GM18861 (cell line): ENCODE results near the gene PRKG1.

Experiments
- ATAC-seq: cut with Tn5 transposase; IDR thresholded peaks from one replicate; pipeline ENCODE4 v1.9.1; 2021; ENCODE audit not compliant: unreplicated experiment

Gene PRKG1

DNA sequence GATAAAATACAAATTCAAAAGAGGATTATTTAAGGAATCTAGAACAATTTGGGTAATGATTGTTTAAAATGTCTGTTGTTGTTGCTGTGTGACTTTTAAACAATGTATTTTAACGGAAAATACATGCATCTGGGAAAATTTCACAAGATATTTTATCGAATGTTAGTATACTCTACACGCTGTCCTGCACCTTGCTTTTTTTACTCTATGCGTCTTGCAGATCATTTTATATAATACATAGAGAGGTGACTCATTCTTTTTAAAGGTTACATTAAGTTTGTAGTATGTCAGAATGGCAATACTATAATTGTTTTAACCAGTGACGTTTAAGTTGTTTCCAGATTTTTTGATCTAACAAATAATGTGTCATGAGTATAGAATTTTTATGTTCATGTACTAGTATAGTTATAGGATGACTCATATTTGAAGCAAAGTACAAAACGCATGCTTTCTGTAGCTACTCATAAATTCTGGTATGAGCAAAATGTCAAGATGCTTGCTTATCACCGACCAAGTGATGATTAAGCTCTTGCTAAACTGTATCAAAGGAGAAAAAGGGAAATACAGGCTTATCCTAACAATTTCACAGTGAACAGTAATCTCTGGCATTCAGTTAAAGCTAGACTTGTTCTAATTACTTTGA lies 1244.7 kb downstream of the PRKG1 start:
- ATAC-seq, result no peak

- no peak for ATAC-seq
Observed at GRCh38 chr10:52319926-52320325, 1245.6 kb downstream of the PRKG1 start.

- ATAC-seq, result no peak
Observed at GRCh38 chr10:52322323-52322722, 1248.0 kb downstream of the PRKG1 start.

GRCh38 chr10:52322936-52323335 lies 1248.6 kb downstream of the PRKG1 start:
- no peak for ATAC-seq

DNA sequence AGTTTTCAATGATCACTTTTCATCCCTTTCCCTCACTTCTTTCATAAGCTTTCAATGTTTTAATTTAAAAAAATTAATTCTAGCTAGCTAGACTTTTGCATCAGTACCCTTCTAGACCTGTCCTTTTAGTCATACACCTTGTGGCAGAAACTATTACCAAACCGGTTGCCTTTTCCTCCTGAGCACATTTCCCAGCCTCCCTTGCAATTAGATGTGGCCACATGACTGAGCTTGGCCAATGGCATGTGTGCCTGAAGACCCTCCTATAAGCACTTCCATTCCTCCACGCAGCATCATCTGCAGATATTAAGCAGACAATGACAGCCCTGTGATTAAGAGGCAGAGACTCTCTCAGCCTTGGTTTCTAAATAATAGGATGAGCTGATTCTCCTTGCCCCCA lies 1252.1 kb downstream of the PRKG1 start:
- no peak for ATAC-seq

GRCh38 chr10:52331638-52332364 lies 1257.5 kb downstream of the PRKG1 start:
- ATAC-seq, result no peak

GRCh38 chr10:52332815-52333214 lies 1258.5 kb downstream of the PRKG1 start:
- ATAC-seq, result no peak

DNA sequence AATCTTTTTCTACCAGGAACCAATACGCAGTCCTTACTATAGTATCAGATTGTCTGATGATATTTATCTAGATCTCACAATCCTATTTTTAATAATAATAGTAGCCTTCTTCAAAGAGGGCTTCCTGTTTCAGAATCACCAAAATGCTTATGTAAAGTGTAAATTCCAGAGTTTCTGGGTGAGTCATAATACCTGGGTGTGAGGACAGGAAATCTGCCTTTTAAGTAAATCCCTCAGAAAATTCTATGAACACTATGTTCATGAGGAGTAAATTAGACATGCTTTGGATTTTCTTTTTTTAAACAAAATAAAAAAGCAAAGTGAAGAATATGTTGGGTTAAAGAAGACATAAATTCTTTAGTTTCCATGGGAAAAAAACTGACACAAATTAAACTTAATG lies 1260.3 kb downstream of the PRKG1 start:
- no peak for ATAC-seq

DNA sequence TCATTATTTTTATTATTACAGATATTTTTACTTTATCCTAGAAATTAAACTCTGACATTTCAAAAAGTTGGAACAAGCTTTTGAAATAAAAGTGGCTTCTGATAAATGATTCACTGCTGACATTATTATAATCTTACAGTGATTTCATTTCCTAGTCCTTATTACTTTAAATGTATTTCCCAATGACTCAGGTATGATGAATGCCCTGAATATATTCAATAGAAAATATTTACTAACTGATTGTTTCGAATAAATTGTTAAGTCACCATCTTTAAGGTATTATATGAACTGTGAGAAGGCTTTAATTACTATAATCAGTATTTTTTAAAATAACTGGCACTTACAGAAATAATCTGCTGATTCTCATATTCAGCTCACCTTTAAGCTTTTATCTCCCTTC lies 1261.4 kb downstream of the PRKG1 start:
- ATAC-seq, result no peak

- ATAC-seq, result no peak
Observed at GRCh38 chr10:52337225-52337624, 1262.9 kb downstream of the PRKG1 start.

- ATAC-seq, result no peak
Observed at GRCh38 chr10:52343439-52343838, 1269.2 kb downstream of the PRKG1 start.

DNA sequence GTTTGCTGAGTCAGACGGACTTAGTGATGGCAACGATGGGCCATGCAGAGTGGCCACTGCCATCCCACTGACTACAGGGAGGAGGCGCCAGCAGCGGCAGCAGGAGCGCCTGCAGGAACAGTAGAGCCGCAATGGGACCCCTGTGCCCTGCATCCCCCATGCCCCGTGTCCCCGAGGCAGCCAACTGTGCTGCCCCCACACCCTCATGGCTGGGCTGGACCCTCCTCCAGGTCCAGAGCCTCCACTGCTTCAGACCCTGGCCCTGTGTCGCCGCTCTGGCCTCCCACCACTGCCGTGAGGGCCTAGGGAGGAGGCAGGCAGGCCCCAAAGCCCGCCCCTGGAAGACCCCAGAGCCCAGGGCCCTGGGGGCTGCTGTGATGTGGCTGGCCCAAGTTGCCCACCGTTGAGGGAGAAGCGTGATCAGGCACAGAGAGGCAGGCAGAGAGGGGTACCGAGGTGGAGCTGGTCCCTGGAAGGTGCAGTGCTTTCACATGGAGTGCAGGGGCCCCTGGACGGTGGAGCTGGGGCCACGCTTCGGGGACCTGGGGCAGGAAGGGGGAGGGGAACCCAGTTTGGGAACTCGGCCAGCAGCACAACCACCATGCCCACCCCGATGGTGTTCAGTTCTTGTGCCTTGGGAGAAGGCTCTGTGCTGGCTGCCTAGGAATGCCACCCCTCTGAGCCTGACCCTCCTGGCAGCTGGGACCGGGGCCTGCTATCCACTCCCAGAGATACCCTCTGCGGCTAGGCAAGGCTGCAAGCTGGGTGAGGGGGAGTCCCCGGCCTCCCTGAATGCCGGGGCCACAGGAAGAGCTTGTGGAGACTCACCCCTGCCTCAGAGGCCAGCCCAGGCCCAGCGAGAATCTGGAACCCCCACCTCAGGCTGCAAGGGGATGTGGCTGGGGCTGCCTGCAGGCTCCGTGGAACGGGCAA lies 1272.4 kb downstream of the PRKG1 start:
- ATAC-seq, result no peak

DNA sequence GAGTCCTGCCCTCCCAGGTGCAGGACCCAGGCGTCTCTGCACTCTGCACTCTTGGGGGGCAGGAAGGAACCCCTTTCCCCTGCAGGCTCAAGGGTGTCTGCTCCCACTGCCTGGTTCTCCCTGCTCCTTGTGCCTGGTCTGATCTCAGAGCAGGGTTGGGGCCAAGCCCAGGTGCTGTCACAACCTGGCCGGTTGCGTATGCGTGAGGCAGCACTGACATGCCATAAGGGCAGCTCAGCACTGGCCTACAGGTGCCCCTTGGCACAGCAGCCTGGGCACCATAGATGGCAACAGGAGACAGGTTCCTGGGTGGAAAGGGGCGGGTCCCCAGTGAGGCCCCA lies 1273.0 kb downstream of the PRKG1 start:
- ATAC-seq, result no peak
